ENCODE results near the gene ARHGEF33.
A peak's percentile ranks its signal among the peaks of the same experiment; 100 is the strongest.
"Not testable (repeated sequence)": the region's sequence is repeated elsewhere in the genome, so short reads cannot be mapped to it uniquely, and the experiment has no call there.

ARHGEF33 gene

DNA sequence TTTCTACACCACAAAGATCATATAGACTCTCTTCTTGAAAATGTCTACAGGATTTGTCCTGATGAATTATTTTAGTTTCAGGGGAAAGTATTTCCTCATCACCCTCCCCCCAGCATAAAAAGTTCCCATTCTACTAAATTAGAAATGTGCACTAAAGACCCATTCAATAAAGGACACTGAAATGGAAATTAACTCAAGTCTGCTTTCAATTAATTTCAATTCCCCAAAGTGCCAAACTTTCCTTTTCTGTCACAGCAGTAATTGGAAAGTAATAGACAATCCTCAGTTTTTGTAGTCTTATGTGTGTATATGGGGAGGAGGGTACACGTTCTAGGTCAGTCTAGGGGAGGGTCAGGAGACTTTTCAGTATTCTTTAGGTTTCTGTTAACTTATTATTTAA lies 21.5 kb downstream of the ARHGEF33 start:
- no peak for FAIRE-seq

DNA sequence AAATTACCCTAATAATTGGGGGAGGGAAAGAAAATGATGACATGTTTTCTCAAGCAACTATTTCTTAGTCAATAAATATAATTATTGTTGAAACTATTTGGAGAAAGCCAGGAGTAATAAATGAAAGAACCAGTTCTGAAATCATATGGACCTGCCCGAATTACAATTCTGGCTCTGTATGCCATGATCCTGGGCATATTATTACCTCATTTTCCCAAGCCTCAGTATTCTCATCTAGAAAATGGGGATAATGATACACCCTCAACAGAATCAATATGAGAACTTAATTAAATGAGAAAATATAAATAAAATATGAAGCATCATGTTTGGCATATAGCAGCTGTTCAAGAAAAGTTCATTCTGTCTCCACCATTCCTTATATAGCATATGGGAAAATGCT lies 22.9 kb downstream of the ARHGEF33 start:
- FAIRE-seq: no peak

DNA sequence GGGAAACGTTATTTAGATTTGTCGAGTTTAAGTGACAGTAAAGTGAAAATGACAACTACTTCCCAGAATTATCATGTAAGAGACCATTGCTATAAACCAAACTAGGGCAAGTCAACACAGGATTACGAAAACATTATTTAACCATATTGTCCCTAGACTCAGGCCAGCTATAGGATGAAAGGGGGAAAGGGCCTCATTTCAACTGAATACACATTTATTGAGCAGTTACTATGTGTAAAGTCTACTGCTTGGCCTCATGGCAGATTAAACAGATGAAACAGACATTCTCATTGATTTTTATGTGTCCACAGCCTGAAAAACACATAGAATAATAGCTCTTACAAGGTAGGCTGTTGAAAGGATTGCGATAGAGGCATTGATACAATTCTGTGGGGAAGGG lies 32.7 kb downstream of the ARHGEF33 start:
- FAIRE-seq: no peak

DNA sequence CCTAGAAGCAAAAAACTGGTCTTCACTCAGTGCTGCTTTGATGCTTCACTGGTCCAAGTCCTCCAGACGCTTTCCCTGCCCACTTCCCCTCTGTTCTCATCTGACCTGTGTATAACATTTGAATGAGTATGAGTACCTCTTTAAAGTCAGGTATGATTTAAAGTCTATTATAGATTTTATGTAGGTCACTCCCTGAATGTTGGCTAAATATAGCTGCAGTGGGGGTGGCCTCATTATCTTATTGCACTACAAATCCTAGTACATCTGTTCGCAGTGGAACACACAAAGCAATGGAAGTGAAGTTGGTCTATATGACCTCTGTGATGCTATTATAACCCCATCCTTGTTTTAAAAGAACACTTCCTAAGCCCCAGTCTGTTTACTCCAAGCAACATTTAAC lies 33.2 kb downstream of the ARHGEF33 start:
- FAIRE-seq: no peak

DNA sequence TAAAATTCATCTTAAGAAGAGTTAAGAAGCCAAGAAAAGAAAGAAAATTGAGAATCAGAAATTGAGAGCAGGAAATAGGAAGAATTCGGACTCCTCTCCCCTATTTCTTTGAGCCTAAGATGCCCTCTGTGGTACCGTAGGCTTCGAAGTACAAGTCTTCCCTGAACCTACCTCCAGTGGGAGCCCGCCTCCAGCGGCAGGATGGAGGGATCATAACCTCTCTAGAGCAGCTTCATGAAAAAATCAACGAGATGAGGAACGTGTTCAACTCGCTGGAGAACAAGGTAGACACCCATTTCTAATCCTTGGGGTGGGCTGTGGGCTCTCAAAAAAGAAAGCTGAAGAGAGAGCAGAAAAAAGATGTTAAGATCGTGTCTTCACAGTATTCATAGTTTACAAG lies 36.3 kb downstream of the ARHGEF33 start:
- no peak for FAIRE-seq

DNA sequence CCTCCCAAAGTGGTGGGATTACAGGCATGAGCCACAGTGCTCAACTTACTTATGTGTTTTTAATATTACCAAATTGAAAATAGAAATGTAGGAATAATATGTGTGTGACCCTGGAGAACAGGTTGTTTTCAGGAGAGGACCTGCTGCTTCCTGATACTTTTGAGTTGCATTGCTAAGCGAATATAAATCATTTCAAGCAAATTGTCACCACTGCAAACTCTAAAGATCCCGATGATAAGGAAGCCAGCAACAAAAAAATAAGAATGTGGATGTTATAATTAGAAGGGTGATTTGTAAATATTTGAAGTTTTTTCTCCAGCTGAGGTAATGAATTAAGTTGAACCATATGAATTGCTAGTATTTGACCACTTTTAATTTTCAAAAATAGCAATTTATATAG lies 40.9 kb downstream of the ARHGEF33 start:
- peak; percentile 13 for FAIRE-seq

DNA sequence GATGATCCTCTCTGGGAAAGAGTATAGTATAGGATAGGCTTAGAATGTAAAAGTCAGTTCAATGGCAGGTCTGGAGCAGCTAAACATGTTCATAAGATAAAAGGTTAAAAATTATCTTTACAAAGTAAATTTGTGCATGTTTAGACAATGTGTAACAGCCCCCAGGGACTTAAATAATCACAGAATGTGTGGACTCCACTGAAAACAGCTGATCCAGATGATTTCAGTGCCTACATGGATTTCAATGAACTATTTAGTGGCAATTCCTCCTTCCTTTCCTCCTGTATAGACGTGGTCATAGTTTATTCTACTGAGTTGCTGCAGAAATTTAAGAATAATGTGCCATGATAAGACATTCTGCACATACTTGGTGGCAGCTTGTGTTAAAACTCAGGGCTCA lies 42.9 kb downstream of the ARHGEF33 start:
- no peak for FAIRE-seq

DNA sequence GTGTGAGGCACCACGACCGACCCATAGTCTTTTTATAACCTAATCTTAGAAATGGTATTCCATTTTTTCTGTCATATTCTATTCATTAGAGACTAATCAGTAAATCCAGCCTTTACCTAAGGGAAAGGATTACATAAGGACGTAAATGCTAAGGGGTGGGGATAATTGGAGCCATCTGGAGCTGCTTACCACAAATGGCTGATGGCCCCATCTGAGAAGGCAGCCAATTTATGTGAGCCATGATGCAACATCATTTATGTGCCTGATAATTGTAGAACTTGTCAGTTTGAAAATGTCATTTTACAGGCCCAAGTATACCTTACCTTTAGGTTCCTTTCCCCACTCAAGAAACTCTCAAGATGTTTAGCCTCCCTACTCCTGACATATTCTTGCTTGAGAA lies 44.0 kb downstream of the ARHGEF33 start:
- FAIRE-seq: no peak

DNA sequence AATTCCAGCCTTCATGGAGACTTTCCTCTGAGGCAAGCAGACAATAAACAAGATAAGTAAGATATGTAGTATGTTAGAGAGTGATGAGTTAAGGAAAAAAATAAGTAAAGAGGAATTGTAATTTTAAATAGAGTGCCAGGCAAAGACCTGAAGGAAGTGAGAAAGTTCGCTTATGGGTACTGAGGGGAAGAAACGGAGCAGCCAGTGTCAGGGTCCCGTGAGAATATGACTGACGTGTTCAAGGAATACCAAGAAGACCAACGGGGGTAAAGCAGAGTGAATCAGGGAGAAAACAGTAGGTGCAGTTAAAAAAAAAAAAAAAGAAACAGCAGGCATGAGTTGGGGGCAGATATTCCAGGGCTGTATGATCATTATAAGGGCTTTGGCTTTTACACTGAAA lies 45.1 kb downstream of the ARHGEF33 start:
- no peak for FAIRE-seq

DNA sequence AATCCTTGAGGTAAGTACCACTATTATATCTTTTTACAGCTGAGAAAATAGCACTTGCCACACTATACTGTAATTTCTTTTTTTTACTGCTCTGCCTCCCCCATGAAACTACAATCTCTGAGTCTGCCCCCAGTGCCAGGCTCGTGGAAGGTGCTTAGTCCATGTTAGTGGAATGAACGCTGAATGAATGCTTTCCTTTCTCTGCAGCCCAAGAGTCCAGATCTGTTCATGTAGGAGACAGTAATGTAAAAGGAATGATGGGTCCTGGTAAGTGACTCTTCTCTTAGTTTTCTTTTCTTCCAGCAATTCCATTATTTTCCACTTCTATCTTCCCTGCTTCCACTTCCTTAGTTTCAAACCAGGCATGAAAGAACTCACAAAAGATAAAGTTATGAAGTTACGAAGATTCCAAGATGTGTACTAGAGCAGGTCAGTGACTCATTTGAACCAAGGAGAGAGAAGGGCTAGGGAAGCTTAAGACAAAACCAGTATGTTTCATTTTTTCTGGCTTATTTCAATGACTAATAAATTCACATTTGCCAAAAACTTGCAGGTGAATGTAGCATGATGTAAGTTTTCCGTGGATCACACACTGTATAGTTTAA lies 46.0 kb downstream of the ARHGEF33 start:
- no peak for FAIRE-seq

DNA sequence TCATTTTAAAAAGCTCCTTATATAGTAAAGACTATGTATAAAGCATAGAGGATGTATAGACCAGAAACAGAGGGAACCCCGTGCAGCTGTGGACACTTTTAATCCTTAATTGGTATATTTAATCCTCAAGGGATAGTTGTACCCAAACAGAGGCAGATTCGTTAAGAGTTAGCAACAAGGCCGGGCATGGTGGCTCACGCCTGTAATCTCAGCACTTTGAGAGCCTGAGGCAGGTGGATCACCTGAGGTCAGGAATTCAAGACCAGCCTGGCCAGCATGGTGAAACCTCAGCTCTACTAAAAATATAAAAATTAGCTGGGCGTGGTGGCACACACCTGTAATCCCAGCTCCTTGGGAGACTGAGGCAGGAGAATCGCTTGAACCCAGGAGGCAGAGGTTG lies 46.8 kb downstream of the ARHGEF33 start:
- FAIRE-seq: not testable (repeated sequence)

DNA sequence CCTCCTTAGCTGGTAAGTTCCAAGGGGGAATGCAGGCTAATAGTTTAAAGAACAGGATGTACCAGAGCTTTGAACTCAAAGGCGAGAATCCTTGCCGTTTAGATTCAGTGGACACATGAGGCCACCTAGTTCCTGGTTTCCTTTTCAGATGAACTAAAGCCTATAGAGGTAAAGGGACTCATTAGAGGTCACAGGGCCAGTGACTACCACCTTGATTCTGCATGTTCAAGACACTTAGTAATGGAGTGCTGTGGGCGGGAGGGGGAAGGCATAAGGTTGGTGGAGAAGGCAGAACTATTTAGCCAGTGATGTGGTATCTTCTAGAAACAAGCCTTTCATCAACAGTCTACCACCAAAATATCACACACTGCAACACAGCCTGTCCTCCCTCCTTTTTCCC lies 47.9 kb downstream of the ARHGEF33 start:
- FAIRE-seq: no peak

DNA sequence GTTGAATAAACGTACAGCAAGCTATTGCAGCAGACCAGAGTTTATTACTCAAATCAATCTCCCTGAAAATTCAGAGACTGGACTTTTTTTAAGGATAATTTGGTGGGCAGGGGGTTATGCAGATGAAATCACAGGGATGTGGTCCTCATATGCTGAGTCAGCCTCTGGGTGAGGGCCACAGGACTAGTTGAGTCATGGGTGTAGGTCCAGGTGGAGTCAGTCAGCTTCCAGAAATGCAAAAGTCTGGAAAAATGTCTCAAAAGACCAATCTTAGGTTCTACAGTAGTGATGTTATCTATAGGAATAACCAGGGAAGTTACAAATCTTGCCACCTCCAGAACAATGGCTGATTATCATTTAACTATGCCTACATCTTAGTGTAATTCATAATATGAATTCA lies 51.1 kb downstream of the ARHGEF33 start:
- no peak for FAIRE-seq

DNA sequence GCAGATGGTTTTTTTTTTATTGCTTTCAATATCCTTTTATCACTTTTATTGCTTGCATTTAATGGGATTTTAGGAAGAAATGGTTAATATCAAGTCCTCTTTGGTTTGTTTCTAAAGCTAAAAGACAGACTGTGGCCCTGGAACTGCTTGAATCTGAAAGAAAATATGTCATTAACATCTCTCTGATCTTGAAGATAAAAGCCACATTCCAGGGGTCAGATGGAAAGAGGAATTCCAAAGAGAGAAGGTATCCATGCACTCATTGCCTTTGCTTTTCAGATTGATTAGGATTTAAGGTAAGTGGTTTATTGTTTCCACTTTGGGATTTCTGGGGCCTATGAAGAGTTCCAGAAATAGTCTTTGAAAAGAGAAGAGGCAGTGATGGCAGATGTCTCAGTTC lies 54.1 kb downstream of the ARHGEF33 start:
- no peak for FAIRE-seq

DNA sequence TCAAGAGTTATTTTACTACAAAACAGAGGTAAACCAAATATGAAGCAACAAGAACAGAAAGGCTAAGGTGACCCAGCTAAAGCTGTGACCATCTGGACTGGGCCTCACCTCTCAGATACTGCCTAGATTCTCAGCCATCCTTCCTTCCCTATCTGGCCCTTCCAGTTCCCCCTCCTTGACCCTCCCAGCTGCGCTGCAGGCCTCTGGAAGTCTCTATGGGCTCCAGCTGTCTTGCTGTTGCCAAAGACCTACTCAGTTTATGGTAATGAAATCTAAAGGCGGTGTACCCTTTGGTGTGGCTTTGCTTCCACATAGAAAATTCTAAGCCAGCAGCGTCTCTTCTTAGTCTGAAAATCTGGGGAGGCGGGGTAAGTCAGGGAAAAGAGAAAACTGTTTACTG lies 55.7 kb downstream of the ARHGEF33 start:
- no peak for FAIRE-seq

DNA sequence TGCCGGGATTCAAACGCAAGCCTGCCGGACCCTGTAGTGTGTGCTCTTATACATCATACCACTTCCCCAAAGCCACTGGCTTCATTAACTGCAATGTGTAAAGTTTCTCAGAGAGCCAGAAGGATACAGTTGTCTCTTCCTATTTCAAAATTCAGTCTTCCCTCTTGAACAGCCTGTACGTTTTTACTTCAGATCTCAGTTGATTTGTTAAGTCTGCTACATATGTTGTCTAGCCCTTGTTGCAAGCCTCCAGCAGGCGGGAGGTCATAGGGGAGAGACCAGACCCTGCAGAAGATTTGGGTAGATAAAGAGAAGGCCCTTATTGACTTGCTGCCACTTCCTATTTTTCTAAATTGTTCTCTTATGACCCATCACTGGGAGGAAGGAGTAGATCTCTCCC lies 56.2 kb downstream of the ARHGEF33 start:
- no peak for FAIRE-seq

DNA sequence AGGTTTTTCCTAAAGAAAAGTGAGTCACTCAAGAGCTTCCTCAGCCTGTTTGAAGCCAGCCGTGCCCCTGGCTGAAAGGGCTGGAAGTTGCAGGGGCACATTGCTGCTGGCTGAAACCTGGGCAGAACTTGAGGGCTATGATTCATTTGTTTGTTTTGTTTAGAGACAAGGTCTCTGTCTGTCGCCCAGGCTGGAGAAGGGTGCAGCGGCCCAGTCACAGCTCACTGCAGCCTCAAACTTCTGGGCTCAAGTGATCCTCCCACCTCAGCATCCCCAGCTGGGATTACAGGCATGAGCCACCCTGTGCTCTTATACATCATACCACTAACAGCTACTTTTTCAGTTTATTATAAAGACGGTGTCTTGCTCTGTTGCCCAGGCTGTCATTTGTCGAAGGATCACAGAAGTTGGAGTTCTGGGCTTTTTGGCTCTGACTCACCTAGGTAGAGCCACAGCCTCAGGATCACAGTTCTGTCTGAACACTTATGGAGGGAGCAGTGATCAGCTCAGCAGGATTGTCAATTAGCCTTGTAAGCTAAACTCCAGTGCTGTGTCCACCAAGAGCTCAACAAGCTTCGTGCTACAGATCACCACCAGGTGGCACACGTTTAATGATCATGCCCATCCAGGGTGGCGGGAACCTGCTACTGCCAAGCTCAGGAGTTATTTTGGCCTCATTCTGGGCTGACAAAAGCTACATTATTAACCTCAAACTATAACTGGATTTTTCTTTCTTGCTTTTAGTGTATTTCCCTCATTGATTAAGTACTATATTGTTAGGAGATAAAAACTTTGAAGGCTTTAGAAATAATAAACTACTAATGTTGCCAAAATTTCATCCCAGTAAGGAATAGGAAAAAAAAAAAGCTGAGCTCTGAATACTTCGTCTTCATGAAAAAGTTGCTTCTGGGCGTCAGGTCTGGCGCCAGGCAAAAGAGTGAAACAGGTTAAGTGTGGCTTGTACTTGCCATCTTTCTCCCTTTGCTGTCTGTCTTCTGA lies 57.9 kb downstream of the ARHGEF33 start:
- peak; percentile 75 for FAIRE-seq

DNA sequence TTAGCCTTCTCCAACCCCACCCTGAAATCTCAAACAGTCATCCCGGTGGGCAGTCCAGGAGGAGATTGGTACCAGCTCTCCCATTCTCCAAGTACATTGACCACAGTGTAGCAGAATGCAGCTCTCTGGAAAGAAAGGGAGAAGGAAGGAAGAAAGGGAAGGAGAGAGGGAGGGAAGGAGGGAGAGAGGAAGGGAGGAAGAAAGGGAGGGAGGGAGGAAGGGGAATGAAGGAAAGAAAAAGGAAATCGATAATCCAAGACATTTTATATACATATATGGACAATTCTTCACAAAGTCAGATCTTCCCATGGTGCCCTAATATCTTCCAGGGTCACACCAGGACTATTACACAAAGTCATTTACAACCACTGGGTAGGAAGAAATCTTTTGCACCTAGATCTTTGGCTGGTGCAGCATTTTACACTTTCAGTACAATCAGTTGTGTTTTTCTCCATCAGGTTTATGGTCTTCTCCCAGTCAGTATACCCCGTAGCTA lies 58.8 kb downstream of the ARHGEF33 start:
- no peak for FAIRE-seq

DNA sequence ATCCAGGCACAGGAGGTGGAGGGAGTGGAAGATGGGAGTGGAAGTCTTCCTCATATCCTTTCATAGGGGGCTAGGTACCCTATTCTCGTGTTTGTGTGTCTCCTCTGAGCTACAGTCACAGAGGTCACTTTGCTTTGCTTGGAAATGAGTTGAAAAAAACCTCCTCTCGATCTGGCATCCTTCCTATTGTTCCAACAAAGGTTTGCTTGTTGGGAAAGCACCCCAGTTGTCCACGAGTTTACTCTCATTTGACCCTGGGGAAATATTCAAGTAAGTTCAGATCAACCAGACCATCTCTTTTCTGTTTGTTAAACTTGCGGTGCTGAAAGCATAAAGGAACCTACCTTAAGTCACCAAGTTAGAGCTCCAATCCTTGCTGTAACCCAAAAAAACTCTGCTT lies 59.3 kb downstream of the ARHGEF33 start:
- FAIRE-seq: no peak

DNA sequence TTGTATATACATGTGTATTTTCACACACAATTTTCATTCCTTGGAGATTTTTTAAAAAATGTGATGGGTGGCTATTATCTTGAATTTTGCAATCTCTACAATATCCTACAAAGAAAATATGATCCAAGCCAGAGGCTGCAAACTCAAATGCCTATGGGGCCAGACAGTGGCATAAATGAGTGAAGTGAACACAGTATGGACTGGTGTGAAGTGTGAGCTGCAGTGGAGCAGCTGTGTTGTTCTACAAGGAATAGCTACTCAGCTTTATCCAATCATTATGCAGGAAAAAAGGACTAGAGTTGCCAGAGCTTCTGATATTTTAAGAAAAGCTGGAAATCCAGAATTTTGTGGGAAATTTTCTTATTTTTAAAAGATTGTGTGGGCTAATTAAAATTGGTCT lies 62.1 kb downstream of the ARHGEF33 start:
- no peak for FAIRE-seq

DNA sequence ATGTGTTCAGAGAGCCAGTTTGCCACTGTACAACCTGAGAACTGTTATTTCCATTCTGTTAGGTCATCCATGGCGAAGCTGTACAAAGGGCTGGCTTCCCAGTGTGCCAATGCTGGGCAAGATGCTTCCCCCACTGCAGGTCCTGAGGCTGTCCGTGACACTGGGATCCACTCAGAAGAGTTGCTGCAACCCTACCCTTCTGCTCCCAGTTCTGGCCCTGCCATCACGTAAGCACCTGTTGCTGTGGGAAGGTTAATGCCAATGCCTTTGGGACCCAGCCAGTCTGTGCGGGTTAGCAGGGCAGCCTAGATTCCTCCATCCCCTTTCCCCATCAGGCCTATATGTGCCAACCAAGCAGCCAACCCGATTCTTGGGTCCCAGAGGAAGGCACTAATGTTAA lies 68.3 kb downstream of the ARHGEF33 start:
- FAIRE-seq: no peak

DNA sequence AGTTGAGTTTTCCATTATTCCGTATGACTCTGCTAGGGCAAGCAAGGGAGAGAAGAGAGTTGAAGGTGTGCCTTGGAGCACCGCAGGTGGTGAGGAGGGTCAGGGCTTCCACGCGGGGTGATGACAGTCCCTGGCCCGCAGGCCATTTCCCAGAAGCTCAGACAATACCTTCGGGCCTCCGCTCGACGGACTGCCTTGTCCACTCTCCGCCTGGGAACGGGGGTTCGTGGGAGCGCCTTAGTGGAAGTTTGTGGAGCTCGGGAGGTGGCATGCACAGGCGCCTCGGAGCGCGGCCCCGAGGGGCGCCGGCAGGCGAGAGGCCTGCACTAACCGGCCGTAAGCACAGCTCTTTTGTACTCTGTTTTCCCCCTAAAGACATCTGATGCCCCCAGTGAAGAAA lies 69.8 kb downstream of the ARHGEF33 start:
- FAIRE-seq: no peak

DNA sequence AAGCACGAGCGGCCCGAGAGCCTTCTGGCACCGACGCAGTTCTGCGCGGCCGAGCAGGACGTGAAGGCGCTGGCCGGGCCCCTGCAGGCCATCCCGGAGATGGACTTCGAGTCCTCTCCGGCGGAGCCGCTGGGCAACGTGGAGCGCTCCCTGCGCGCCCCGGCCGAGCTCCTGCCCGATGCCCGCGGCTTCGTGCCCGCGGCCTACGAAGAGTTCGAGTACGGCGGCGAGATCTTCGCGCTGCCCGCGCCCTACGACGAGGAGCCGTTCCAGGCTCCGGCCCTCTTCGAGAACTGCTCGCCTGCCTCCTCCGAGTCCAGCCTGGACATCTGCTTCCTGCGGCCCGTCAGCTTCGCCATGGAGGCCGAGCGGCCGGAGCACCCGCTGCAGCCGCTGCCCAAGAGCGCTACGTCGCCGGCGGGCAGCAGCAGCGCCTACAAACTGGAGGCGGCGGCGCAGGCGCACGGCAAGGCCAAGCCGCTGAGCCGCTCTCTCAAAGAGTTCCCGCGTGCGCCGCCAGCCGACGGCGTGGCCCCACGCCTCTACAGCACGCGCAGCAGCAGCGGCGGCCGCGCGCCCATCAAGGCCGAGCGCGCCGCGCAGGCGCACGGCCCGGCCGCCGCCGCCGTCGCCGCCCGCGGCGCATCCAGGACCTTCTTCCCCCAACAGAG lies 70.4 kb downstream of the ARHGEF33 start:
- FAIRE-seq: no peak
